Suppressor macrophage treated with lipopolysaccharide for 1 hour (primary cell): ENCODE results near the gene KRTAP2-1.
"Not testable (repeated sequence)": the region's sequence is repeated elsewhere in the genome, so short reads cannot be mapped to it uniquely, and the experiment has no call there.

ENCODE experiments used
- DNase-seq, 3 donors: peaks; one replicate each; pipeline ENCODE4 v3.0.0-alpha.2; 2020 to 2022

Gene KRTAP2-1

DNA sequence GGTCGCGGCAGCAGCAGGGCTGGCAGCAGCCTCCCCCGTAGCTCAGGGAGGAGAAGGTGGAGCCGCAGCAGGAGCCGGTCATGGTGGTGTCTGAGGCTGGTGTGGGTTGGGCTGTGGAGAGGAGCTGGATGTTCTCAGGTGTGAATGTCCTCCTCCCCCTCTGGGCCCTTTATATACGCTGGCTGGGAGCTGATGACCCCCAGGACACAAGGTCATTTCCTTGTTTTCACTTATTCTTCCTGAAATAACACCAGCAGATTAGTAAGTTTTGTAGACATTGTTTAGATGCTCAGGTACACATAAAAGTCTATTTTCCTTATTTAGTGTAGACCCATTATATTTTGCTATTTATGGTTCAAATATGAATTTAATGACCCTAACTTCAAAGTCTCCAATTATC lies 8.0 kb upstream of the KRTAP2-1 start, which contains the start of gene KRTAP2-2:
Gene KRTAP2-2 (minus strand): TSS at position 101 of the 400 bp plus-strand sequence. CDS start 19 bp downstream, at position 82.
- not testable (repeated sequence) for DNase-seq

DNA sequence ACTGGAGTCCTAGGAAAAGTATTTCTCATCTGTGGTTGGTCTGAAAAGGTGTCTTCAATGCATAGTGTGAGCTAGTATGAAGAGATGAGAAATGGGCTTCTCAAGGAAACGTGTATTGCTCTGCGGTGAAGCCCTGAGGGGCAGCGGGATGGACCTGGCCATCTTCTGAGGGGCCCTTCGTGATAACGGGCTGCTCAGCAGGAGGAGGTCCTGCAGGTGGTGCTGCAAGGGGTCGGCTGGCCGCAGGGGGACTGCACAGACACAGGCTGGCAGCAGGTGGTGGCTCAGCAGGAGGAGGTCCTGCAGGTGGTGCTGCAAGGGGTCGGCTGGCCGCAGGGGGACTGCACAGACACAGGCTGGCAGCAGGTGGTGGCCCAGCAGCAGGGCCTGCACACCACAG lies 7.4 kb upstream of the KRTAP2-1 start:
- not testable (repeated sequence) for DNase-seq

DNA sequence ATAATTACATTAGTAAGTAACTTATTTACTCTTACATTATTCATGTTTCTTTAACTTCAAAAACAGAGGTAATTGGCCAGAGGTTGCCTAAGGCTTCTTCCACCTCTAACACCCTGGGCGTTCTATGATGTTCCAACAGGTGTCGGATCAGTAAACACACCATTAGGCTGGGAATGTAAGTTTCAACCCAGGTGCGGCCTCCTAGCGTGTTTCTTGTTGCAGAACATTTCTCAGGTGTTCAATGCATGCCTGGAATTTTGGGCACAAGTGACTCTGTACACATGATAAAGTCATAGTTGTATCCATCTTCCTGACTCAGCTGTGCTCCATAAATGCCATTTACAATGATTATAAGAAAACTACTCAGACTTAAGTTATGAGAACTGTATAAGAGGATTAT lies 6.9 kb upstream of the KRTAP2-1 start:
- no peak for DNase-seq

DNA sequence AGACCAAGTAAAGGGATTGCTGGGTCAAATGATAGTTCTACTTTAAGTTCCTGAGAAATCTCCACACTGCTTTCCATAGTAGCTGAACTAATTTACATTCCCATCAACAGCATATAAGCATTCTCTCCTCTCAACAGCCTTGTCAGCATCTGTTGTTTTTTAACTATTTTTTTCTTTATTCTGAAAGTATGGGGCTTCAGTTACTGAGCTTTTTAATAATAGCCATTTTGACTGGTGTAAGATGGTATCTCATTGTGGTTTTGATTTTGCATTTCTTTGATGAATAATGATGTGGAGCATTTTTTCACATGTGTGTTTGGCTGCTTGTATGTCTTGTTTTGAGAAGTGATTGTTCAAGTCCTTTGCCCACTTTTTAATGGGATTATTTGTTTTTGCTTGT lies 5.5 kb upstream of the KRTAP2-1 start:
- no peak for DNase-seq

DNA sequence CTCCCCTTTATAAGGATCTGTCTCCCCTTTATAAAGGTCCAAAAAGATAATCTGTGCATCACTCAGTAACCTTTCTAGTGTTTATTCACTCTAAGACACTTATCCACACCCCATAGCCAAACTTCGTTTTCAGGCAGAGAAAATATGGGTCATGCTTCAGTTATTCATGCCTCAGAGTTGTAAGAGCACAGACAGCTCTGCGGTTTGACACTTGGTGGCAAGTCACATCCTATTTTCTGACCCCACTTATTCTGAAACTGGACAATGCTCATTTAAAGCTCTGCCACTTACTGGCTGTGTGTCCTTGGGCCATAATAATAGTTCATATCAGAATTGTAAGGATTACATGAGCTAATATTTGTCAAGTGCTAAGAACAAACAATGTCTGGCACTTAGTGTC lies 2.0 kb upstream of the KRTAP2-1 start:
- DNase-seq = no peak

DNA sequence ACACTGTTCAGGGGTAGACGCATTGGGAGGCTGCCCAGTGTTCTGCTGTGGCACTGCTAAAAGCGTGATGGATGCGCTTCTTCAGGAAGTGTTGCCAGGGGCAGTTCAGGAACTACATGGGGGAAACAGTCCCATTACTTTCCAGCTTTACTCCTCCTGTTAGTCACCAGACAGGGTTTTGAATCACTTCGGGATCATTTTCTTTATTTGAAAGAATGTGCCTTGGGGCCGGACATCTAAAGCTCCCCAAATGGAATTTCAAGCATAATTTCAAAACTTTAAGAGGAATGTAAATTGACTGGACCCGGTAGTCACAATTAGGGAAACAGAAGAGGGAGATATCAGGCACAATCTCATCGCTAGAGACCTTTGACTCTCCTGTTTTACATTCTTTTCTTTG lies 1.3 kb upstream of the KRTAP2-1 start:
- DNase-seq = no peak

DNA sequence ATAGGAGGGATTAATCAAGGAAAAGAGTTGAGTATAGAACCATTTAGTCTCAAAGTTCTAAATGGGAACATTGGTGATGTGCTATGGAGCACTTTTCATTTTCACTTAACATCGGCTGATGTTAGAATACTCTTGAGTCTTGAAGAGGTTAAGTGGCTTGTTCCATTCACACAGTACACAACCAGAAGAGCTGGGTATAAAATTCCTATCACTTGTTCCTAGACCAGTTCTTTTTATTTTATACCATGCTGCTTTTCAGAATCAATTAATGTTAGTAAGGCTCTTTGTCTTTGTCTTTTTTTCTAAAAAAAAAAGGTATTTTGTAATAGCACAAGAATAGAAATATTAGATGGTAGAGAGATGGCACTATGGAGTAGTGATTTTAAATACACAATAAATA lies 4.2 kb downstream of the KRTAP2-1 start:
- DNase-seq = no peak

DNA sequence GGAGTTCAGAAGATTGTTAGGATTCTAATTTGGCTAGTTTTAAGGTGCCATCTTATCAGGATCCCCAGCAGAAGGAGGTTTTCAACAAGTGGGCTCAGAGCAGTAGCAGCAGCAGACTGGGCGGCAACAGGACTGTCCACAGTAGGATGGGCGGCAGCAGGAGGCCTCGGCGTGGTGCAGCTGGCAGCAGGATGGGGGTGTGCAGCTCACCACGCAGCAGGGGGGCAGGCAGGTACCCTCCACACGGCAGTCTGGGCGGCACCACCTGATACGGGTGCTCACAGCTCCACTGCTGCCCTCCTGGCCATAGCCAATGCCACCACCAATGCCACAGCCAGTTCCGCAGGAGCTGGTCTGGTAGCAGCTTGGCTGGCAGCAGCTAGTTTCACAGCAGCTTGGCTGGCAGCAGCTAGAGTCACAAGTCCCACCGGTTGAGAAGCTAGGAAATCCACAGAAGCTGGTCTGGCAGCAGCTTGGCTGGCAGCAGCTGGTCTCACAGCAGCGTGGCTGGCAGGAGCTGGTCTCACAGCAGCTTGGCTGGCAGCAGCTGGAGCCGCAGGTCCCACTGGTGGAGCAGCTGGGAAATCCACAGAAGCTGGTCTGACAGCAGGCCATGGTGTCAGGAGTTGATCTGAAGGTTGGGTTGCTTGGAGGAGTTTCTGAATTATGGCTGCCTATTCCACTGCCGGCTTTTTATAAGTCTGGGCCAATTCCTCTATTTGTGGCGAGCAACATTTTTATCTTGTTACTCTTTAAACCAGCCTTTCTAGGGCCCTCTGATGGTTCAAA lies 6.1 kb downstream of the KRTAP2-1 start, which contains the start of gene KRTAP1-1:
Gene KRTAP1-1 (minus strand): TSS at position 668 of the 789 bp plus-strand sequence. CDS start 53 bp downstream, at position 615.
- not testable (repeated sequence) for DNase-seq

DNA sequence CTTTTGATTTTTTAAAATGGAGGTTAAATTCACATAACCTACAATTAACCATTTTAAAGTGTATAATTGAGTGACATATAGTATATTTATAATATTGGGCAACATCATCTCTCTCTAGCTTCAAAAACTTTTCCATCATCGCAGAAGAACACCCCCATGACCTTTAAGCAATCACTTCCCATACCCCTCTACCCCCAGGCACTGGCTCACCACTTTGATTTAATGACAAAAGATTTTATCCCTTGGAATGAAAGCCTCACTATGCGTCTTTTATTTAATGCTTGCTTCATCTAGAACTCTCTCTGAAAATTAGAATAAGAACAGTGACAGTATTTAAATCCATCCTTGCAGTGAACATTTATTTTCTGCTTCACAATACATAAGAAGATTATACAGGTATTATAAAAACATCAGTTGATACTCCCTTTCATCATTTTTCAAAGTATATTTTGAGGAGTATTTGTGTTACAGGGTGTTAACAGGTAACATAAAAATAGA lies 9.2 kb downstream of the KRTAP2-1 start:
- DNase-seq = no peak

DNA sequence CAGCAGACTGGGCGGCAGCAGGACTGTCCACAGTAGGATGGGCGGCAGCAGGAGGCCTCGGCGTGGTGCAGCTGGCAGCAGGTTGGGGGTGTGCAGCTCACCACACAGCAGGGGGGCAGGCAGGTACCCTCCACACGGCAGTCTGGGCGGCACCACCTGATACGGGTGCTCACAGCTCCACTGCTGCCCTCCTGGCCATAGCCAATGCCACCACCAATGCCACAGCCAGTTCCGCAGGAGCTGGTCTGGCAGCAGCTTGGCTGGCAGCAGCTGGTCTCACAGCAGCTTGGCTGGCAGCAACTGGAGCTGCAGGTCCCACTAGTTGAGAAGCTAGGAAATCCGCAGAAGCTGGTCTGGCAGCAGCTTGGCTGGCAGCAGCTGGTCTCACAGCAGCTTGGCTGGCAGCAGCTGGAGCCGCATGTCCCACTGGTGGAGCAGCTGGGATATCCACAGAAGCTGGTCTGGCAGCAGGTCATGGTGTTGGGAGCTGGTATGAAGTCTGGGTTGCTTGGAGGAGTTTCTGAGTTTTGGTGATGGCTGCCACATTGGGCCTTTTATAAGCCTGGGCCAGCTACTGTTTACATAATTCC lies 12.7 kb downstream of the KRTAP2-1 start, which contains the start of gene KRTAP1-3:
Gene KRTAP1-3 (minus strand): TSS at position 529 of the 590 bp plus-strand sequence. CDS start 53 bp downstream, at position 476.
- DNase-seq = not testable (repeated sequence)

DNA sequence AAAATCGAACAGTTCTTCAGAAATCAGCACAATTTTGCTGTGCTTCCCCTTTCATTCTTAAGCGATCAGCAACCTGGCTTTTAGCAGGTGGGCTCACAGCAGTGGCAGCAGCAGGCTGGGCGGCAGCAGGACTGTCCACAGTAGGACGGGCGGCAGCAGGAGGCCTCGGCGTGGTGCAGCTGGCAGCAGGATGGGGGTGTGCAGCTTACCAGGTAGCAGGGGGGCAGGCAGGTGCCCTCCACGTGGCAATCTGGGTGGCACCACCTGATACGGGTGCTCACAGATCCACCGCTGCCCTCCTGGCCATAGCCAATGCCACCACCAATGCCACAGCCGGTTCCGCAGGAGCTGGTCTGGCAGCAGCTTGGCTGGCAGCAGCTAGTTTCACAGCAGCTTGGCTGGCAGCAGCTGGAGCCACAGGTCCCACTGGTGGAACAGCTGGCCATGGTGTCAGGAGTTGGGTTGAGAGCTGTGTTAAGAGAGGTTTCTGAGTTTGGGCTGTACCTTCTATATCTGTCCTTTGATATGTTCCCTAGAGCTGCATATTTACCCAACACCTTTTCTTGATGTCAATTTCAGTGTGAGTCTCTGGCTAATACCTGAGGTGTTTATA lies 17.4 kb downstream of the KRTAP2-1 start, which contains the start of gene KRTAP1-4:
Gene KRTAP1-4 (minus strand): TSS at position 563 of the 613 bp plus-strand sequence. CDS start 117 bp downstream, at position 446.
- DNase-seq = no peak

DNA sequence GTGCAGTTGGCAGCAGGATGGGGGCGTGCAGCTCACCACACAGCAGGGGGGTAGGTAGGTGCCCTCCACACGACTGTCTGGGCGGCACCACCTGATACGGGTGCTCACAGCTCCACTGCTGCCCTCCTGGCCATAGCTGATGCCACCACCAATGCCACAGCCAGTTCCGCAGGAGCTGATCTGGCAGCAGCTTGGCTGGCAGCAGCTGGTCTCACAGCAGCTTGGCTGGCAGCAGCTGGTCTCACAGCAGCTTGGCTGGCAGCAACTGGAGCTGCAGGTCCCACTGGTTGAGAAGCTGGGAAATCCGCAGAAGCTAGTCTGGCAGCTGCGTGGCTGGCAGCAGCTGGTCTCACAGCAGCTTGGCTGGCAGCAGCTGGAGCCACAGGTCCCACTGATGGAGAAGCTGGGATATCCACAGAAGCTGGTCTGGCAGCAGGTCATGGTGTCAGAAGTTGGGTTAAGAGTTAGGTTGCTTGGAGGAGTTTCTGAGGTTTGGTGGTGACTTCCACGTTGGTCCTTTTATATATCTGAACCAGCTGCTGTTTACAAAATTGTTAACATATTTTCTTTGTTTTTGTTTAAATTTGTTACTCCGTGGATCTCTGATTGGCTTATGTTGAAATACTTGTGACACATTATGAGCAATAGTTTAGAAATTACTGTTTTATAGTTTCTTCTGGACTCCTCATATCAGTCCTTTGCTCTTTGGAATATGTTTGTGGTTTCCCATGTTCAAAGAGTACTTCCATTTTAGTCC lies 20.2 kb downstream of the KRTAP2-1 start, which contains the start of gene KRTAP1-5:
Gene KRTAP1-5 (minus strand): TSS at position 494 of the 757 bp plus-strand sequence. CDS start 53 bp downstream, at position 441.
- DNase-seq = no peak

DNA sequence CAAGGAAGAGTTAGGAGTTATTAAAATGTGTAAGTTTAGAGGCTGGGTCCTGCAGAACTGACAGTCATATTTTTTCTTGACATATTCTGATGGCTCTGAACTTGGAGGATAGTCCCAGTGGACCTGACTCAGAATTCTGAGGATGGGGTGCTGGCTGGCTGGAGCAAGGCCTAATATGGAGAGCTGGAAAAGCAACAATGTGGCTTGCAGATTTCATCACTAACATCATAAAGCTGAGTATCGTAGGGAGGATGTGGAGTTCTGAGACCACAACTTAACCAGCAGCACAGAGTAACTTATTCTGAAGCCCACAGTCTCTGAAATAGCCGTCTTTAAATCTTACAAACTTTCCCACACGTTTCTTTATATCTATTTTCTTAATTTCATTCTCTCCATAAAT lies 22.4 kb downstream of the KRTAP2-1 start:
- DNase-seq = no peak

DNA sequence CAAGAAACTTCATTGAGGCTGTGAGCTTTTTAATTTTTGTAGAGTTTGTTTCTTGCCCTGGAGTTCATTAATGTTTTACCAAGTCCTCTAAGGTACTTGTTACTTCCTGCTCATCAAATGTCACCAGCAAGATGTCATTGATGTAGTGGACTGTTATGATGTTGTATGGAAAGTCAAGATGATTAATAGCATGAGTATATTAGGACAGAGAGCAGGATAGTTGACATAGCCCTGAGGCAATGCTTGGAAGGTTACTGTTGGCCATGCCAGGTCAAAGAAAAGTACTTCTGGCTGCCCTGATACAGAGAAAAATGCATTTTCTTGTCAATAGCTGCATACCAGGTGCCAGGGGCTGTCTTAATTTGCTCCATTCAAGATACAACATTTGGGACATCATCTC lies 26.8 kb downstream of the KRTAP2-1 start:
- DNase-seq = no peak

DNA sequence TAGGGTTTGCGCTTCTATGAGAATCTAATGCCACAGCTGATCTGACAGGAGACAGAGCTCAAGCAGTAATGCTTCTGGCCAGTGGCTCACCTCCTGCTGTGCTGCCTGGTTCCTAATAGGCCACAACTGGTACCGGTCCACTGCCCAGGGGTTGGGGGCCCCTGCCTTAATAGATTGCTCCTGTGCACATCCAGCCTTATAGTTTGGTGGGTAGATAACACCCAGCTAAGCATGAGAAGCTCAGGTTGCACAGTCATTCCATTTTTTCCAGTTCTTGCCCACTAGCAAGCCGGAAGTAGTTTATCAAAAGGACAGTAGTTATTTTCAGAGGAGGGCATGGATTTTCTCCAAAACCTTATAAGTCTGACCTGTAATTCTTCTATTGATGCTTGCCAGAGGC lies 27.7 kb downstream of the KRTAP2-1 start:
- DNase-seq = no peak

DNA sequence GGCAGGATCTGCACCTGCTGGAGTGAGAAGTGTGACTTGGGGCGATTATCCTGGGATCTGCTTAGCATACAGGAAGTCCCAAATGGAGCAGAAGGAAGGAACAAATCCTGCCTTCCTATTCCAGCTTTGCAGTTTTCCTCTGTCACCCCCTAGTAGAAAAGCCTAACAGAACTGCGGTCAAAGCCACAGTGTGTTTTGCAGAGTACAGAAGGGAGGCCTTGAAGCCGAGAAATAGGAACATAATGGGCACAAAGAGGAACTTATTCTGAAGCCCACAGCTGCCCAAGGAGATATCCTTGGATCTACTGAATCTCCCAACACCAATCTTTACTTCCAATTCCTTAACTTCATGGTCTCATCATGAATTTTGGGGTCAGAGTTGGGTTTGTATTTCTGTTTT lies 28.6 kb downstream of the KRTAP2-1 start:
- DNase-seq = no peak

DNA sequence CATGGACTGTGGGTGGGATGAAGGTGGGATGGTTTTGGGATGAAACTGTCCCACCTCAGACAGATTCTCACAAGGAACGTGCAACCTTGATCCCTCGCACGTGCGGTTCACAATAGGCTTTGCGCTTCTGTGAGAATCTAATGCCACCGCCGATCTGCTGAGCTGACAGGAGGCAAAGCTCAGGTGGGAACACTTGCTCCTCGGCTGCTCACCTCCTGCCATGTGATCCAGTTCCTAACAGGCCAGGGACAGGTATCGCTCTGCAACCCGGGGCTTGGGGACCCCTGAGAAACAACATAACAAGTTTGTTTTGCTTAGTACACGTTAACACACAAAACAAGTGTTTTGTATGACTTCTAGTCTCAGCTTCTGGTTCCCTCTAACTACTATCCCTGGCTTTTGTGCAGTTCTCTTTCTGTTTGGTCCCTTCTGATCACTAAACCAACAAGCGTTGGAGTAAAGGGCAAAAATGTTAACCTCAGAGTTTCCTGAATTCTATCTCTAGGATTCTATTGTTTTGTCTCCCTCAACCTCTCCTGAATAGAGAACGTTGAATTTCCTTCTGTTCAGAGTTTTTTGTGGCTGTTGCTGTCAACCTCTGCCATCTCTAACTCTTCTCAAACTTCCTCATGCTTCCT lies 30.4 kb downstream of the KRTAP2-1 start:
- no peak for DNase-seq

DNA sequence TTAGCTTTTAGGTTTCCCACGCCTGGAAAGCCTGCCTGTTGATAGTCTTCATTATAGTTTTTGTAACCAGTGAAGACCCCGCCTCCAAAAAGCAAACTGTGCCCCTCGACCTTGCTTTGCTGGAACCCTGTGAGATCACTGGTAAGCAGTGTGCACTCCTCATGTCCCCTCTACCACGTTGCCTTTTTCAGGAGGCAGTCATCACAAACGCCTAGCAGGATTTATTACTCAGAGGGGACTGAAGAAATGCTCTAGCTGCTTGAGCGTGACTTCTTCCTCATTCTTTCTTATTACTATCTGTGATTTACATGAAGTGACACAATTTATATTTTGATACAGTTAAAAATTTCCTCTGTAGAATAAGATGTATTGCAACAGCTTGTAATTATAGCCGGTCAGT lies 31.7 kb downstream of the KRTAP2-1 start:
- DNase-seq = no peak

DNA sequence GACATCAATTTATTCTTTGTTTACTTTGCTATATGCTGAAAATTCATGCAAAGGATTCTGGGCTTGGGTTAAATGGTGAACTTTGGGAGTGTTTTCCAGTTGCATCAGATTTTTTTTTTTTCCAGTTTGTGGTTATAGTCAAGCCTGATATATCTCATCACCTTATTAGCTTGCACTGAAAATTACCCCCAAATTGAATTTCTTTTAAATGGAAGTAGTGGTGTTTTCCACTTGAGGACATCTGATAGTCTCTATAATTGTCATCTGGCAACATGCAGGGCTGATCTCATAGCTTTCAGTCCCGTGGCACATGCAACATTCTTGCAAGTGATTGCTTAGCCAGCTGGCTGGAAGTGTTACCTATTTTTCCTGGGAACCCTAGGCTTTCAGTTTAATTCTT lies 33.5 kb downstream of the KRTAP2-1 start:
- no peak for DNase-seq

DNA sequence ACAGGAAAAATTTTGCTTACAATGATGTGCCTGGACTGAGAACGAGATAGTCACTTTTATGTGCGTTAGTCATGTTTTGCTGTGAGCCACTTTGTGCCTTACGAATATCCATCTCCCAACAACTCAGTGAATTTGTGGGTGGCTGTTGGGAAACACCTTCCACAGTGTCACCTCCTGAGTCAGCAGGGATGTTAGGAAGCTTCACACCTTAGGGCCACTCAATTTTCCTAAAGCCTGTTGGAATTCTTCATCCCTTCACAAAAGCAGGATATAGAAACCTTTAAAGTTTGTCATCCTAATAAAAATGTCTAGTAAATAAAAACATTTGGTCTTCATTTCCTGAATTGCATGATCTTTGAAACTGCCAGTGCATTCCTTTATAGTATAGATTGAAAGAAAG lies 33.9 kb downstream of the KRTAP2-1 start:
- no peak for DNase-seq

DNA sequence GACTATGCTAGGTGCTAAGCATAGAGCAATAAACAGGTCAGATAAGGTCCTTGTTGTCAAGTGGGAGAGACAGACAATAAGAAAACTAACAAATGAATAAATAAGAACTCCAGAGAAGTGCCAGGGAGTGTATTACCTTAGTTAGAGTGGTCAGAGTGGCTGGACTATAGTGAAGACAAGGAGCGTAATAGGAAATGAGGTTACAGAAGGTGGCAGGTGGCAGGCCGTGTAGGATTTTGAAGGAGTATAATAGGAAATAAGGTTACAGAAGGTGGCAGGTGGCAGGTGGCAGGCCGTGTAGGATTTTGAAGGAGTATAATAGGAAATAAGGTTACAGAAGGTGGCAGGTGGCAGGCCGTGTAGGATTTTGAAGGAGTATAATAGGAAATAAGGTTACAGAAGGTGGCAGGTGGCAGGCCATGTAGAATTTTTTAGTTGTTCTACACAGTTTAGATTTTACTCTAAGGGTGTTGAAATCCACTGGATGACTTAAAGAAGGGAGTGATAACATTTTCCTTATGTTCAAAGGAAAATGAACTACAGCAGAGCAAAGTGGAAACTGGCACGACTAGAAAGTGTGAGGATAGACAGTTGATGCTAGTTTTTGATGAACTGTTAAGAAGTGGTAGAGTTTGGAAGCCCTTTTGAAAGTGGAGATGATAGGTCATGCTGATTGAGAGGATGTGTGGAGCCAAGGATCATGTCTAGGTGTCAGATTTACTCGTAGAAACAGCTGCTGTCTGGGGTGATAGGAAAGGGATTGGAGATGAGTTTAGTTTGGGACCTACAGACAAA lies 34.6 kb downstream of the KRTAP2-1 start:
- DNase-seq = no peak
